ENCODE measurements around the gene ZNF775. TPM values are rescaled to one million over a fixed set of nuclear protein-coding genes. Genes with fewer than 3 reads are reported as not detected.

ZNF775 gene
- total RNA-seq, 3 donors from 2014 or later = 10.9 to 11.8 (median 11.3) TPM

DNA sequence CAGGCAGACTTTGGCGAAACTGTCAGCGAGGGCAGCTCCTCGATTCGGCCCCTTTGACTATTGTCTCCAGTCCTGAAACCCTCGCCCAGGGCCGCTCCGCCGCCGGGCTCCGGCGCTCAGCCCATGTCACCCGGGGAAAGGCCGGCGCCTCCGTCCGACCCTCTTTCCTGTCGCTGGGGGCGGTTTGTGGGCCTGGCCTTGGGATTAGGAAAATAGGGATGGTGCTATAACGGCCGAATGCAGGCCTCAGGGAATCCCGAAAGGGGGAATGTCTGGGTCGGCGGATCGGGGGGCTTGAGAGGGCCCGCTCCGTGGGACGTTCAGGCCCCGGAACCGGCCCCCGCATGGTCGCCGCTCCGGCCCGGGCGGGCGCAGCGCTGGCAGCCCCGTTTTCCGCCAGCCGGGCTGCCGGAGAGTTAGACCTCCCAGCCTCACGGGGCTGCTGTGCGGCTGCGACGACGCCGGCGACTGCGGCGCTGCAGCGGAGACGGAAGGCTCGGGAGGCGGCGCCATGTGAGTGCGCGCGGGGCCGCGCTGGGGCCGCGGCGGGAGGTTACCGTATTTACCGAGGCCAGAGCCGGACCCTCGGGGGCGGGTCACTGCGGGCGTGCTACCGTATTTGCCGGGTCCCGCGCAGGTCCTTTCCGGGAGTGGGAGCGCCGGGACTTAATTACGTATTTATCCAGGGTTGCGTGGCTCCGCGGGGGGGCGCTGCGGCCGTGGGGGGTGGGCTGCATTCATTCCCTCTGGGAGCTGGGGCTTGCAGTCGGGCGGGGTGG lies 25.9 kb downstream of the ZNF775 start:
- peak; percentile 91 to 94 (median 93) for DNase-seq
- Histone ChIP-seq H3K36me3 (ENCODE audit: low read depth) (no peaks in the 10 kb centered on the region), H3K9me3 (no peaks in the 10 kb centered on the region), H3K4me3 (peak overlapping the region; percentile 36), H3K4me1 (ENCODE audit: low read depth) (peaks cover 30% of the 10 kb centered on the region)
- intact Hi-C loops (cut with DNase I, micrococcal nuclease) = no loop called here
- no peak for TF ChIP-seq CTCF (IDR thresholded peaks at IDR 0.05)
- ATAC-seq = peak; percentile 84

GRCh38 chr7:150405584-150406311 lies 26.6 kb downstream of the ZNF775 start:
- ATAC-seq = peak; percentile 24
- Histone ChIP-seq H3K4me3 (peak overlapping the region; percentile 36), H3K4me1 (ENCODE audit: low read depth) (peaks cover 30% of the 10 kb centered on the region), H3K9me3 (no peaks in the 10 kb centered on the region), H3K36me3 (ENCODE audit: low read depth) (no peaks in the 10 kb centered on the region)
- intact Hi-C loops (cut with DNase I, micrococcal nuclease) = no loop called here
- TF ChIP-seq CTCF (IDR thresholded peaks at IDR 0.05) = no peak
- DNase-seq = peak in 2 of 3 donors; percentile 78 to 81

- ATAC-seq (peak; percentile 4), DNase-seq (peak in 1 of 3 donors; percentile 49)
- H3K9me3 ChIP-seq = no peaks in the 10 kb centered on the region
- intact Hi-C loops (cut with DNase I, micrococcal nuclease) = no loop called here
- H3K4me1 ChIP-seq (ENCODE audit: low read depth) = peaks cover 30% of the 10 kb centered on the region
- TF ChIP-seq CTCF (IDR thresholded peaks at IDR 0.05) = no peak
- no peak overlapping the region for H3K4me3 ChIP-seq
- H3K36me3 ChIP-seq (ENCODE audit: low read depth) = no peaks in the 10 kb centered on the region
Observed at GRCh38 chr7:150406312-150406566, 27.1 kb downstream of the ZNF775 start.

GRCh38 chr7:150406567-150407421 lies 27.7 kb downstream of the ZNF775 start:
- Histone ChIP-seq H3K9me3 (no peaks in the 10 kb centered on the region), H3K4me3 (no peak overlapping the region), H3K4me1 (ENCODE audit: low read depth) (peaks cover 30% of the 10 kb centered on the region), H3K36me3 (ENCODE audit: low read depth) (no peaks in the 10 kb centered on the region)
- peak; percentile 24 for ATAC-seq
- peak in 2 of 3 donors; percentile 58 to 64 for DNase-seq
- no peak for TF ChIP-seq CTCF (IDR thresholded peaks at IDR 0.05)
- intact Hi-C loops (cut with DNase I, micrococcal nuclease) = no loop called here

GRCh38 chr7:150407588-150408392 lies 28.7 kb downstream of the ZNF775 start:
- Histone ChIP-seq H3K36me3 (ENCODE audit: low read depth) (no peaks in the 10 kb centered on the region), H3K9me3 (no peaks in the 10 kb centered on the region), H3K4me3 (no peak overlapping the region), H3K4me1 (ENCODE audit: low read depth) (peaks cover 22% of the 10 kb centered on the region)
- TF ChIP-seq CTCF (IDR thresholded peaks at IDR 0.05) = no peak
- DNase-seq = peak in 1 of 3 donors; percentile 57
- intact Hi-C loops (cut with DNase I, micrococcal nuclease) = no loop called here
- no peak for ATAC-seq
